DOHH2 (cell line): ENCODE results near the gene RNF20.

Experiments used
- CTCF ChIP-seq: fragments of 200-600 bp; sonication (generic); IDR thresholded peaks from one replicate; pipeline ENCODE4 v1.5.1; 2014; ENCODE audit warnings: antibody characterized with exemption, mild to moderate bottlenecking, low read depth, low read length; ENCODE audit not compliant: poor library complexity, severe bottlenecking
- EZH2phosphoT487 ChIP-seq: fragments of 200-600 bp; sonication (generic); IDR thresholded peaks from 2 replicates; pipeline ENCODE4 v1.6.1; 2017; ENCODE audit warnings: borderline replicate concordance, mild to moderate bottlenecking, antibody characterized with exemption, low read length, moderate library complexity, mixed read lengths

- TF ChIP-seq CTCF (no peak), EZH2phosphoT487 (no peak)
Observed at GRCh38 chr9:101594796-101595195, 61.1 kb downstream of the RNF20 start, which contains the start of gene PPP3R2.
